Thyroid gland (tissue), 4 donors: ENCODE results near the gene PPP6R1. TPM values are rescaled to one million over a fixed set of nuclear protein-coding genes. Genes with fewer than 3 reads are reported as not detected.
A peak's percentile ranks its signal among the peaks of the same experiment; 100 is the strongest.

Experiments
- DNase-seq, 2 donors: peaks; one replicate each; pipeline ENCODE4 v3.0.0-alpha.2; 2019
- H3K27ac ChIP-seq, 3 donors: fragments of 200-600 bp; sonication (generic); 1 replicate in 2 of 3; 2 replicates in 1 of 3; pipeline ENCODE4 v1.5.1; 2016 to 2019; ENCODE audit warnings: mild to moderate bottlenecking in 1 of 3, moderate library complexity in 1 of 3
- H3K27me3 ChIP-seq: fragments of 200-600 bp; sonication (generic); one replicate; pipeline ENCODE4 v1.5.1; 2019
- H3K36me3 ChIP-seq, 2 donors: fragments of 200-600 bp; sonication (generic); one replicate each; pipeline ENCODE4 v1.5.1; 2016 to 2019
- H3K4me1 ChIP-seq, 2 donors: fragments of 200-600 bp; sonication (generic); one replicate each; pipeline ENCODE4 v1.5.1; 2017 to 2019
- H3K4me3 ChIP-seq, 3 donors: fragments of 200-600 bp; sonication (generic); replicated peaks in 1 of 3; 1 replicate in 2 of 3; 2 replicates in 1 of 3; pipeline ENCODE4 v1.5.1; 2016; ENCODE audit warnings: mild to moderate bottlenecking in 1 of 3
- H3K9me3 ChIP-seq: fragments of 200-600 bp; sonication (generic); one replicate; pipeline ENCODE4 v1.5.1; 2017
- POLR2A ChIP-seq, 2 donors: fragments of 450-650 bp; IDR thresholded peaks; one replicate each; pipeline ENCODE4 v1.6.1; 2017; ENCODE audit warnings: antibody characterized with exemption in 2 of 2, mild to moderate bottlenecking in 2 of 2, moderate library complexity in 1 of 2
- WGBS, 2 donors: methylation state at CpG; one replicate each; pipeline ENCODE4 v1.1.5; 2017; 5-methylcytosine and 5-hydroxymethylcytosine counted together
- intact Hi-C: fragments of 100-400 bp; cut with DNase I; formaldehyde crosslinking; loops from one replicate; pipeline ENCODE4 v1.15.1; 2023
- total RNA-seq, 4 donors: library from RNA; depleted of rRNA; stranded (reverse); fragments of >200 nt; gene quantifications; one replicate each; pipeline ENCODE4 v1.2.3, GENCODE V29; 2016
- TF ChIP-seq, protein P1 (sequence below), 6 experiments: fragments of 200-600 bp in 3 of 6; fragments of 450-650 bp in 3 of 6; sonication (generic) in 3 of 6; IDR thresholded peaks; one replicate each; pipeline ENCODE4 v1.5.1; 2016 to 2019; ENCODE audit warnings: antibody characterized with exemption in 6 of 6, mild to moderate bottlenecking in 2 of 6, inconsistent platforms in 1 of 6, moderate library complexity in 1 of 6

PPP6R1 gene
- total RNA-seq = 10 to 100 TPM; 26.1 to 99.8 (median 54.2) TPM

GRCh38 chr19:55258828-55259539 is at the start of gene PPP6R1:
Gene PPP6R1 (minus strand): TSS chr19:55259017. CDS start chr19:55247103, 11,914 bp downstream.
- TF ChIP-seq, protein P1, sequence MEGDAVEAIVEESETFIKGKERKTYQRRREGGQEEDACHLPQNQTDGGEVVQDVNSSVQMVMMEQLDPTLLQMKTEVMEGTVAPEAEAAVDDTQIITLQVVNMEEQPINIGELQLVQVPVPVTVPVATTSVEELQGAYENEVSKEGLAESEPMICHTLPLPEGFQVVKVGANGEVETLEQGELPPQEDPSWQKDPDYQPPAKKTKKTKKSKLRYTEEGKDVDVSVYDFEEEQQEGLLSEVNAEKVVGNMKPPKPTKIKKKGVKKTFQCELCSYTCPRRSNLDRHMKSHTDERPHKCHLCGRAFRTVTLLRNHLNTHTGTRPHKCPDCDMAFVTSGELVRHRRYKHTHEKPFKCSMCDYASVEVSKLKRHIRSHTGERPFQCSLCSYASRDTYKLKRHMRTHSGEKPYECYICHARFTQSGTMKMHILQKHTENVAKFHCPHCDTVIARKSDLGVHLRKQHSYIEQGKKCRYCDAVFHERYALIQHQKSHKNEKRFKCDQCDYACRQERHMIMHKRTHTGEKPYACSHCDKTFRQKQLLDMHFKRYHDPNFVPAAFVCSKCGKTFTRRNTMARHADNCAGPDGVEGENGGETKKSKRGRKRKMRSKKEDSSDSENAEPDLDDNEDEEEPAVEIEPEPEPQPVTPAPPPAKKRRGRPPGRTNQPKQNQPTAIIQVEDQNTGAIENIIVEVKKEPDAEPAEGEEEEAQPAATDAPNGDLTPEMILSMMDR (IDR thresholded peaks at IDR 0.05) = peak in 1 of 6 experiments; percentile 14
- peak in 1 of 2 donors; percentile 83 for TF ChIP-seq POLR2A (IDR thresholded peaks at IDR 0.05)
- Histone ChIP-seq H3K27ac (peak within 1 kb of the TSS; percentile 87 to 90 (median 88)), H3K4me1 (peaks cover 42 to 44% of the 10 kb centered on the region in 2 donors), H3K36me3 (no peaks in the 10 kb centered on the region), H3K27me3 (no peaks in the 10 kb centered on the region), H3K4me3 (peak within 1 kb of the TSS; percentile 88 to 93 (median 91)), H3K9me3 (no peaks in the 10 kb centered on the region)
- whole genome bisulfite sequencing, 2 donors = 0 to 1% methylated on average over 16 to 60 of the region's 76 CpGs
- peak; percentile 97 to 98 for DNase-seq
- intact Hi-C loops = no loop called here

DNA sequence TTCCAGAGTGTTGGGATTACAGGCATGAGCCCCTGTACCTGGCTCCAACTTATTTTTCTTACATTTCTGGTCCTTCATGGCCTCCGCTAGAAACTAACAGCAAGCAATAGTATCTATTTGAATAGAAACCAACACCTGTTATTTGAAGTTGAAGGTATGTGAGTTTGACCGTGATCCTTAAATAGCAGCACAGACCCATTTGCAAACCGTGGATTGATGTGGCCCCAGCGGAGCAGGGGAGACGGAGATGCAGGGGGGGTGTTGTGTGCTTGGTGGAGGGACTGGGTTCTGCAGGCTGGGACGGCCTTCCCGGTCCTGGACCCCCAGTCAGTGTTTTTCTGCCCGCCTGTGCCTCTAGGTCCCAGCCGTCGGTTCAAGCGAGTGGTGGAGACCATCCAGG is 49.5 kb upstream of the PPP6R1 start:
- H3K36me3 ChIP-seq = no peaks in the 10 kb centered on the region
- H3K4me3 ChIP-seq = no peak overlapping the region
- H3K27me3 ChIP-seq = no peaks in the 10 kb centered on the region
- intact Hi-C loops = loop anchor here (10.0 kb wide), 2 partner anchors 117 to 197 kb away; no protein-coding TSS in a partner anchor
- DNase-seq = no peak
- no peak overlapping the region for H3K27ac ChIP-seq
- no peaks in the 10 kb centered on the region for H3K9me3 ChIP-seq
- 92 to 95% methylated on average over 5 to 7 of the region's 11 CpGs for WGBS, 2 donors
- TF ChIP-seq POLR2A (IDR thresholded peaks at IDR 0.05) = no peak
- TF ChIP-seq, protein P1 (IDR thresholded peaks at IDR 0.05) = no peak
- no peaks in the 10 kb centered on the region for H3K4me1 ChIP-seq

GRCh38 chr19:55306712-55307111 is 47.9 kb upstream of the PPP6R1 start:
- no peaks in the 10 kb centered on the region for H3K9me3 ChIP-seq
- H3K27ac ChIP-seq = no peak overlapping the region
- no peak overlapping the region for H3K4me3 ChIP-seq
- TF ChIP-seq, protein P1 (IDR thresholded peaks at IDR 0.05) = no peak
- no peak for TF ChIP-seq POLR2A (IDR thresholded peaks at IDR 0.05)
- no peak for DNase-seq
- no peaks in the 10 kb centered on the region for H3K27me3 ChIP-seq
- peaks cover under 1 to 4% of the 10 kb centered on the region in 2 donors for H3K4me1 ChIP-seq
- WGBS, 2 donors = 87 to 90% methylated on average over 3 of the region's 3 CpGs
- H3K36me3 ChIP-seq = no peaks in the 10 kb centered on the region
- intact Hi-C loops = loop anchor here (10.0 kb wide), 2 partner anchors 118 to 198 kb away; no protein-coding TSS in a partner anchor

GRCh38 chr19:55305983-55306562 is 47.3 kb upstream of the PPP6R1 start:
- Histone ChIP-seq H3K4me1 (peaks cover 5 to 6% of the 10 kb centered on the region in 2 donors), H3K27me3 (no peaks in the 10 kb centered on the region), H3K36me3 (no peaks in the 10 kb centered on the region), H3K27ac (no peak overlapping the region), H3K9me3 (no peaks in the 10 kb centered on the region), H3K4me3 (no peak overlapping the region)
- intact Hi-C loops = loop anchor here (10.0 kb wide), 2 partner anchors 119 to 199 kb away; no protein-coding TSS in a partner anchor
- 90 to 94% methylated on average over 12 to 17 of the region's 17 CpGs for WGBS, 2 donors
- no peak for DNase-seq
- TF ChIP-seq POLR2A (IDR thresholded peaks at IDR 0.05) = no peak
- TF ChIP-seq, protein P1 (IDR thresholded peaks at IDR 0.05) = no peak

GRCh38 chr19:55305491-55305890 is 46.7 kb upstream of the PPP6R1 start:
- Histone ChIP-seq H3K4me1 (peaks cover 5 to 6% of the 10 kb centered on the region in 2 donors), H3K27ac (no peak overlapping the region), H3K4me3 (no peak overlapping the region), H3K36me3 (no peaks in the 10 kb centered on the region), H3K9me3 (no peaks in the 10 kb centered on the region), H3K27me3 (no peaks in the 10 kb centered on the region)
- DNase-seq = no peak
- TF ChIP-seq, protein P1 (IDR thresholded peaks at IDR 0.05) = no peak
- WGBS, 2 donors = 78 to 89% methylated on average over 9 of the region's 9 CpGs
- intact Hi-C loops = loop anchor here (10.0 kb wide), 2 partner anchors 119 to 199 kb away; no protein-coding TSS in a partner anchor
